WTC11 (cell line): ENCODE data around the gene PCDHA8. TPM values are rescaled to one million over a fixed set of nuclear protein-coding genes. Genes with fewer than 3 reads are reported as not detected.

ENCODE experiments used
- ATAC-seq: fragments of 200-7000 bp; cut with Tn5 transposase; 2 replicates; pipeline ENCODE4 v1.10.0; 2021; ENCODE audit warnings: mild to moderate bottlenecking, moderate library complexity
- CTCF ChIA-PET: fragments of 300-600 bp; sonication (Branson Sonifier 250); formaldehyde crosslinking; loops from one replicate; lab custom pipeline; 2021; ENCODE audit warnings: antibody characterized with exemption; lab: Charles Lee
- POLR2A ChIA-PET: fragments of 350-600 bp; sonication (Branson Sonifier 250); formaldehyde crosslinking; loops from one replicate; lab custom pipeline; 2021; ENCODE audit warnings: antibody characterized with exemption; lab: Charles Lee
- DNase-seq: peaks from one replicate; pipeline ENCODE4 v3.0.0; 2021; ENCODE audit warnings: low spot score
- H3K27ac Mint-ChIP-seq: 2 replicates; pipeline ENCODE4 v1.8.0; 2021; ENCODE audit warnings: mixed read lengths
- H3K27me3 Mint-ChIP-seq: 2 replicates; pipeline ENCODE4 v1.8.0; 2021; ENCODE audit warnings: low read depth, mild to moderate bottlenecking, moderate library complexity, mixed read lengths
- H3K36me3 Mint-ChIP-seq: 2 replicates; pipeline ENCODE4 v1.8.0; 2021; ENCODE audit warnings: mixed read lengths
- H3K4me1 Mint-ChIP-seq: 2 replicates; pipeline ENCODE4 v1.8.0; 2022; ENCODE audit warnings: mixed read lengths
- H3K4me3 Mint-ChIP-seq: 2 replicates; pipeline ENCODE4 v1.8.0; 2021; ENCODE audit warnings: mild to moderate bottlenecking, moderate library complexity, mixed read lengths
- H3K9me3 Mint-ChIP-seq: 2 replicates; pipeline ENCODE4 v1.8.0; 2021; ENCODE audit warnings: mixed read lengths
- E2F4 ChIP-seq: sonication (generic); formaldehyde crosslinking; IDR thresholded peaks from 2 replicates; pipeline ENCODE4 v1.8.1; 2022; ENCODE audit warnings: low read depth, mild to moderate bottlenecking, moderate library complexity, missing genetic modification reagents, borderline replicate concordance
- HMGA2 ChIP-seq: fragments of 250-450 bp; sonication (Bioruptor Pico); IDR thresholded peaks from 2 replicates; pipeline ENCODE4 v1.4.0; 2021; ENCODE audit warnings: mild to moderate bottlenecking, moderate library complexity
- IRF1 ChIP-seq: sonication (generic); formaldehyde crosslinking; IDR thresholded peaks from 2 replicates; pipeline ENCODE4 v1.8.0; 2023; ENCODE audit warnings: missing genetic modification reagents
- PRRX2 ChIP-seq: fragments of 250-450 bp; sonication (Bioruptor Pico); IDR thresholded peaks from 2 replicates; pipeline ENCODE4 v1.8.0; 2021; ENCODE audit warnings: mild to moderate bottlenecking
- RORB ChIP-seq: fragments of 250-450 bp; sonication (Bioruptor Pico); IDR thresholded peaks from 2 replicates; pipeline ENCODE4 v1.9.0; 2021; ENCODE audit warnings: mild to moderate bottlenecking
- ZNF281 ChIP-seq: sonication (generic); formaldehyde crosslinking; IDR thresholded peaks from 2 replicates; pipeline ENCODE4 v1.8.0; 2023; ENCODE audit warnings: mild to moderate bottlenecking, missing genetic modification reagents
- total RNA-seq: library from RNA; stranded (reverse); gene quantifications from 3 replicates; pipeline ENCODE4 v1.2.3, GENCODE V29; 2021
- TF ChIP-seq, protein P1 (sequence below): sonication (generic); formaldehyde crosslinking; IDR thresholded peaks from 2 replicates; pipeline ENCODE4 v1.8.0; 2022; ENCODE audit warnings: mild to moderate bottlenecking, missing genetic modification reagents
- TF ChIP-seq, protein P2 (sequence below): sonication (generic); formaldehyde crosslinking; IDR thresholded peaks from 2 replicates; pipeline ENCODE4 v1.8.0; 2022; ENCODE audit warnings: mild to moderate bottlenecking, missing genetic modification reagents
- TF ChIP-seq, protein P3 (sequence below): sonication (generic); formaldehyde crosslinking; IDR thresholded peaks from 2 replicates; pipeline ENCODE4 v1.8.1; 2023; ENCODE audit warnings: mild to moderate bottlenecking, moderate library complexity, missing genetic modification reagents
- TF ChIP-seq, protein P4 (sequence below): fragments of 200-600 bp; IDR thresholded peaks from 2 replicates; pipeline ENCODE4 v1.8.0; 2022; ENCODE audit warnings: antibody characterized with exemption
- TF ChIP-seq, protein P5 (sequence below): sonication (generic); formaldehyde crosslinking; IDR thresholded peaks from 2 replicates; pipeline ENCODE4 v1.8.1; 2023; ENCODE audit warnings: mild to moderate bottlenecking, missing genetic modification reagents, moderate library complexity
- TF ChIP-seq, protein P6 (sequence below): fragments of 250-450 bp; sonication (Bioruptor Pico); IDR thresholded peaks from 2 replicates; pipeline ENCODE4 v1.8.0; 2021; ENCODE audit warnings: mild to moderate bottlenecking

PCDHA8 gene
- total RNA-seq, 1 experiment from 2014 or later = 1.3 TPM

DNA sequence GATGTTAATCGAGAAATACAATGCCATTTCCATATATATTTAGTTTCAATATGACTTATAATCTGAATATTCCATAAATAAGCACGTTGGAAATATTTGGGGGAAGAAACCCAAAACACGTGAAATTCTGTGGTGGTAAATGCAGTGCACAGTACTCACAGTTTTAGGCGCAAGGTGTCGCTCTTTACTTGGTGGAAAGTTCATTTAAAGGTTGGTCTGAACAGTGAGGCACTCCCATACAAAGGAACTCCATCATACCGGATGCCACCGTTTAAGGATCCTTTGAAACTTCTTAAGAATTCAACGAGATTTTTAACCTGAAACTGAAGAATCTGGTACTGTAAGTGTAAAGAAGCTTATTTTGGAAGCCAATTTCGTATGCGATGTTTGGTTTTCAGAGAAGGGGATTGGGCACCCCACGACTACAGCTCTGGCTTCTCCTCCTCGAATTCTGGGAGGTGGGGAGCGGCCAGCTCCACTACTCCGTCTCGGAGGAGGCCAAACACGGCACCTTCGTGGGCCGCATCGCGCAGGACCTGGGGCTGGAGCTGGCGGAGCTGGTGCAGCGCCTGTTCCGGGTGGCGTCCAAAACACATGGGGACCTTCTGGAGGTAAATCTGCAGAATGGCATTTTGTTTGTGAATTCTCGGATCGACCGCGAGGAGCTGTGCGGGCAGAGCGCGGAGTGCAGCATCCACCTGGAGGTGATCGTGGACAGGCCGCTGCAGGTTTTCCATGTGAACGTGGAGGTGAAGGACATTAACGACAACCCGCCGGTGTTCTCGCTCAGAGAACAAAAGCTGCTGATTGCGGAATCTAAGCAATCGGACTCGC is 28.0 kb downstream of the PCDHA8 start, which contains the start of gene PCDHA11:
TSS of gene PCDHA11 (plus strand) at position 237 of the 834 bp plus-strand sequence. CDS start at position 384, 147 bp downstream.
- Mint-ChIP-seq H3K27ac (peak within 1 kb of the TSS; percentile 78), H3K9me3 (peaks cover 4% of the 10 kb centered on the region), H3K4me1 (peaks cover 16% of the 10 kb centered on the region), H3K4me3 (peak within 1 kb of the TSS; percentile 88), H3K36me3 (peaks cover 33% of the 10 kb centered on the region), H3K27me3 (no peaks in the 10 kb centered on the region)
- TF ChIP-seq, protein P1, sequence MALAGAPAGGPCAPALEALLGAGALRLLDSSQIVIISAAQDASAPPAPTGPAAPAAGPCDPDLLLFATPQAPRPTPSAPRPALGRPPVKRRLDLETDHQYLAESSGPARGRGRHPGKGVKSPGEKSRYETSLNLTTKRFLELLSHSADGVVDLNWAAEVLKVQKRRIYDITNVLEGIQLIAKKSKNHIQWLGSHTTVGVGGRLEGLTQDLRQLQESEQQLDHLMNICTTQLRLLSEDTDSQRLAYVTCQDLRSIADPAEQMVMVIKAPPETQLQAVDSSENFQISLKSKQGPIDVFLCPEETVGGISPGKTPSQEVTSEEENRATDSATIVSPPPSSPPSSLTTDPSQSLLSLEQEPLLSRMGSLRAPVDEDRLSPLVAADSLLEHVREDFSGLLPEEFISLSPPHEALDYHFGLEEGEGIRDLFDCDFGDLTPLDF = no peak
- TF ChIP-seq, protein P2, sequence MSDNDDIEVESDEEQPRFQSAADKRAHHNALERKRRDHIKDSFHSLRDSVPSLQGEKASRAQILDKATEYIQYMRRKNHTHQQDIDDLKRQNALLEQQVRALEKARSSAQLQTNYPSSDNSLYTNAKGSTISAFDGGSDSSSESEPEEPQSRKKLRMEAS (CRISPR knock-in tag) = 0 out of 2 replicates have a peak, but pooled peaks have one; percentile 17
- TF ChIP-seq, protein P3, sequence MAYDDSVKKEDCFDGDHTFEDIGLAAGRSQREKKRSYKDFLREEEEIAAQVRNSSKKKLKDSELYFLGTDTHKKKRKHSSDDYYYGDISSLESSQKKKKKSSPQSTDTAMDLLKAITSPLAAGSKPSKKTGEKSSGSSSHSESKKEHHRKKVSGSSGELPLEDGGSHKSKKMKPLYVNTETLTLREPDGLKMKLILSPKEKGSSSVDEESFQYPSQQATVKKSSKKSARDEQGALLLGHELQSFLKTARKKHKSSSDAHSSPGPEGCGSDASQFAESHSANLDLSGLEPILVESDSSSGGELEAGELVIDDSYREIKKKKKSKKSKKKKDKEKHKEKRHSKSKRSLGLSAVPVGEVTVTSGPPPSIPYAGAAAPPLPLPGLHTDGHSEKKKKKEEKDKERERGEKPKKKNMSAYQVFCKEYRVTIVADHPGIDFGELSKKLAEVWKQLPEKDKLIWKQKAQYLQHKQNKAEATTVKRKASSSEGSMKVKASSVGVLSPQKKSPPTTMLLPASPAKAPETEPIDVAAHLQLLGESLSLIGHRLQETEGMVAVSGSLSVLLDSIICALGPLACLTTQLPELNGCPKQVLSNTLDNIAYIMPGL = peak; percentile 46; the same call in 1 of the 2 replicates
- TF ChIP-seq E2F4 = no peak
- DNase-seq = no peak
- peak; percentile 93 for ATAC-seq
- CTCF ChIA-PET = interaction anchor here (0.6 to 4.7 kb wide), 48 partner anchors 9 to 366 kb away, joined by 3 to 99 read pairs (median 5); partner anchors contain the start of genes HARS1, HARS2, PCDHA1 and PCDHA10
- POLR2A ChIA-PET = interaction anchor here (0.6 to 1.8 kb wide), 5 partner anchors 13 to 183 kb away, joined by 3 to 13 read pairs (median 3); partner anchors contain the start of gene PCDHA10

DNA sequence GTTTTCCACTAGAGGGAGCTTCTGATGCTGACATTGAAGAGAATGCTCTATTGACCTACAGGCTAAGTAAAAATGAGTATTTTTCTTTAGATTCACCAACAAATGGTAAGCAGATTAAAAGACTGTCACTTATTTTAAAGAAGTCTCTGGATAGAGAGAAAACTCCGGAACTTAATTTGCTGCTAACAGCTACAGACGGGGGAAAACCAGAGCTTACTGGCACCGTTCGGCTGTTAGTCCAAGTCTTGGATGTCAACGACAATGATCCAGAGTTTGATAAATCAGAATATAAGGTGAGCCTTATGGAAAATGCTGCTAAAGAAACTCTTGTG is 28.5 kb downstream of the PCDHA8 start:
- ChIA-PET POLR2A (interaction anchor here (0.6 to 1.8 kb wide), 4 partner anchors 14 to 182 kb away, joined by 3 to 13 read pairs (median 6); partner anchors contain the start of gene PCDHA10), CTCF (interaction anchor here (0.6 to 4.7 kb wide), 47 partner anchors 8 to 365 kb away, joined by 3 to 99 read pairs (median 5); partner anchors contain the start of genes HARS1, HARS2, PCDHA1 and PCDHA10)
- Mint-ChIP-seq H3K4me1 (peaks cover 21% of the 10 kb centered on the region), H3K27me3 (no peaks in the 10 kb centered on the region), H3K27ac (peak overlapping the region; percentile 78; the same call in 1 of the 2 replicates), H3K36me3 (peaks cover 30% of the 10 kb centered on the region), H3K9me3 (peaks cover 4% of the 10 kb centered on the region), H3K4me3 (peak overlapping the region; percentile 88)
- no peak for DNase-seq
- TF ChIP-seq HMGA2 (CRISPR knock-in tag) (no peak), IRF1 (no peak), ZNF281 (CRISPR knock-in tag) (no peak), RORB (CRISPR knock-in tag) (no peak), PRRX2 (CRISPR knock-in tag) (no peak), E2F4 (no peak)
- TF ChIP-seq, protein P4, sequence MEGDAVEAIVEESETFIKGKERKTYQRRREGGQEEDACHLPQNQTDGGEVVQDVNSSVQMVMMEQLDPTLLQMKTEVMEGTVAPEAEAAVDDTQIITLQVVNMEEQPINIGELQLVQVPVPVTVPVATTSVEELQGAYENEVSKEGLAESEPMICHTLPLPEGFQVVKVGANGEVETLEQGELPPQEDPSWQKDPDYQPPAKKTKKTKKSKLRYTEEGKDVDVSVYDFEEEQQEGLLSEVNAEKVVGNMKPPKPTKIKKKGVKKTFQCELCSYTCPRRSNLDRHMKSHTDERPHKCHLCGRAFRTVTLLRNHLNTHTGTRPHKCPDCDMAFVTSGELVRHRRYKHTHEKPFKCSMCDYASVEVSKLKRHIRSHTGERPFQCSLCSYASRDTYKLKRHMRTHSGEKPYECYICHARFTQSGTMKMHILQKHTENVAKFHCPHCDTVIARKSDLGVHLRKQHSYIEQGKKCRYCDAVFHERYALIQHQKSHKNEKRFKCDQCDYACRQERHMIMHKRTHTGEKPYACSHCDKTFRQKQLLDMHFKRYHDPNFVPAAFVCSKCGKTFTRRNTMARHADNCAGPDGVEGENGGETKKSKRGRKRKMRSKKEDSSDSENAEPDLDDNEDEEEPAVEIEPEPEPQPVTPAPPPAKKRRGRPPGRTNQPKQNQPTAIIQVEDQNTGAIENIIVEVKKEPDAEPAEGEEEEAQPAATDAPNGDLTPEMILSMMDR = no peak
- TF ChIP-seq, protein P5, sequence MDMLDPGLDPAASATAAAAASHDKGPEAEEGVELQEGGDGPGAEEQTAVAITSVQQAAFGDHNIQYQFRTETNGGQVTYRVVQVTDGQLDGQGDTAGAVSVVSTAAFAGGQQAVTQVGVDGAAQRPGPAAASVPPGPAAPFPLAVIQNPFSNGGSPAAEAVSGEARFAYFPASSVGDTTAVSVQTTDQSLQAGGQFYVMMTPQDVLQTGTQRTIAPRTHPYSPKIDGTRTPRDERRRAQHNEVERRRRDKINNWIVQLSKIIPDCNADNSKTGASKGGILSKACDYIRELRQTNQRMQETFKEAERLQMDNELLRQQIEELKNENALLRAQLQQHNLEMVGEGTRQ (CRISPR knock-in tag) = no peak
- TF ChIP-seq, protein P6, sequence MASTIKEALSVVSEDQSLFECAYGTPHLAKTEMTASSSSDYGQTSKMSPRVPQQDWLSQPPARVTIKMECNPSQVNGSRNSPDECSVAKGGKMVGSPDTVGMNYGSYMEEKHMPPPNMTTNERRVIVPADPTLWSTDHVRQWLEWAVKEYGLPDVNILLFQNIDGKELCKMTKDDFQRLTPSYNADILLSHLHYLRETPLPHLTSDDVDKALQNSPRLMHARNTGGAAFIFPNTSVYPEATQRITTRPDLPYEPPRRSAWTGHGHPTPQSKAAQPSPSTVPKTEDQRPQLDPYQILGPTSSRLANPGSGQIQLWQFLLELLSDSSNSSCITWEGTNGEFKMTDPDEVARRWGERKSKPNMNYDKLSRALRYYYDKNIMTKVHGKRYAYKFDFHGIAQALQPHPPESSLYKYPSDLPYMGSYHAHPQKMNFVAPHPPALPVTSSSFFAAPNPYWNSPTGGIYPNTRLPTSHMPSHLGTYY (CRISPR knock-in tag) = no peak
- peak; percentile 61; the same call in 1 of the 2 replicates for ATAC-seq
